ENCODE results near the gene MEIKIN.

Gene MEIKIN

DNA sequence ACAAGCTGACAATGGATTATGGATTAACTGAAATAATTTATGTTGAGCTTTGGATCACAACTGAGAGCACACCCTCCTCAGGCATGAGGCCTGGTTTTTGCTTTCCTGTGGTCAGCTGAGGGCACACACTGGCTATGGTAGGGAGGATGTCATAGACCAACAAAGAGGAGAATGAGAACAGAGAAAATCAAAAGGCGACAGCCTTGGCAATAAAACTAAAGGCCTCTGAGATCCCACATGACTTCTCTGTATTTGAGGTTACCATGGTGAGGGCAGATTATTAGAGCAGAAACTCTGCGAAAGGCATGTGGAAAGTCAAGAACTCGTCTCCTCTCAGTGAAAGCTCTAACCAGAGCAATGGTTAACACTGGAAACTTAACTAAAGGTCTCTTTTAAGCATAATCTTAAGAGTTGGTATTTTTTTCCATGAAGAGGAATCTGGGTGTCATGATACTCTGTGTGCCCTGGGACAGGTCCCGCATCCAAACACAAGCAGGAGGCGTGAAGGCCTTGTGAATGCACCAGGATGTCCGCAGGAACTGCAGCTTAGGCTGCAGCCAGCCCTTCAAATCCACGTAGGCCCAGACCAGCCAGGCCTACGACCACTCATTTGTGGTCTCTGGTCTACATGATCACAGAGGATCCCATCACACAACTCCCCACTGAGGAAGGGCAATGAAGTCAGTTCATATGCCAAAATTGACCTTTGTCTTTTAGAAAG, 12.4 kb upstream of the MEIKIN start:
- FAIRE-seq = no peak

DNA sequence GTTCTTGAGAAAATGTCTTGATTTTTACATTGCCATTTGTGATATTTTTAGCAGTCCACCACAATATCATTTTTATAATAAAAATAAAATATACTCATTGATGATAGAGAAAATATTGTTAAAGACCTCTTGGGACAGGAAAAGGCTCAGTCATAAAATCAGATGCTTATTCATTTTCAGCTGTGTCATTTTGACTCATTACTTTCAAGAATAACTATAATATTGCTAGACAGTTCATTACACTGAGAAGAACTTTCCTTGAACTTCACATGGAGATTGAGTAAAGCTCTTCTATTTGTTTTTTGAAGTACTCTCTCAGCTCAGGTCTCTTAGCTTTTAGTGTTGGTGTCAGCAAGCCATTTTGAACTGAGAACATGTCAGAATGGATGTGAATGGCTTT, 8.5 kb upstream of the MEIKIN start:
- FAIRE-seq (no peak), DNase-seq (ENCODE audit: insufficient read length, low spot score) (no peak)
- TF ChIP-seq POLR2A (IDR thresholded peaks at IDR 0.05; ENCODE audit: low read depth, low read length) = no peak

More for the DNA sequence above, 12.4 kb upstream of the MEIKIN start:
- no peak for TF ChIP-seq POLR2A (IDR thresholded peaks at IDR 0.05; ENCODE audit: low read depth, low read length)
- no peak for DNase-seq (ENCODE audit: insufficient read length, low spot score)

DNA sequence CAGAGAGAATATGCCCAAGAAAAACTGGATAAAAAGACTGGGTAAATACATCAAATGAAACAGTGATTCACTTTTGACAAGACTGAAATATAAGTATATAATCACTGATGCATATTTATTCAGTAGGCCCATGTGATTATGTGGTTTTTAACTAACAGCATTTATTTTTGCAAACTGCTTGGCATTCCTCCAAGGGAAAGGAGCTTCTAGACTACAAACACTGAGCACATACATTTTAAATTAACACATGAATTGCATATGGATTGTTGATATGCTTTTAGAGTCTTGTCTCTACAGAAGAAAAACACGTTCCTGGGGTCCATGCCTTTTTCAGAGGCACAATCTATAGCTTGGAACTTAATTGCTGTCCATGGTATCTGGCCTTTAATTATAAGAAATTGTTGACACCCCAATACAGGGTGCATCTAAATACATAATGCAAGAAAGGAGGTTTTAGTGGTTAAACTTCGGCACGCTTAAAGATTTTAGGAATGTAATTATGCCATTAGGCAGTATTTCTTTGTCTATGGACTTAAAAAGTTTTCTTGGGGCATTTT, 6.9 kb upstream of the MEIKIN start:
- FAIRE-seq (no peak), DNase-seq (ENCODE audit: insufficient read length, low spot score) (no peak)
- no peak for TF ChIP-seq POLR2A (IDR thresholded peaks at IDR 0.05; ENCODE audit: low read depth, low read length)

DNA sequence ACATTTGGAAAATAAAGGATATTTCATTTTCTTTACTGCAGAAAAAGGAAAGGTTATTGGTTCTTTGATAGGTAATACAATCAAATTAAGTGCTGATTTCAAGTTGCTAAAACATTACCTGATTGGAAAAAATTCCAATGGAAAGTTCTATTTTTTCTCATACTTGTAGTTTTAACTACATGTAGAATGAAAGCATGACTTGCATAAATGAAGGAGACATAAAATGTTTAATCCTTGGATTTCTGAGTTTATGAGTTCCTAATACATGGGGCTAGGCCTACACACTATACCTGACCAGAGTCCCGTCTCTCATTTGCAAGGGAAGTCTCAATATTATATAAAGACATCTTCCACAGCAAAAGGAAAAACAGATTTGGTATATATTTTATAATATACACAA, 5.2 kb upstream of the MEIKIN start:
- TF ChIP-seq POLR2A (IDR thresholded peaks at IDR 0.05; ENCODE audit: low read depth, low read length) = no peak
- no peak for DNase-seq (ENCODE audit: insufficient read length, low spot score)
- FAIRE-seq = no peak

DNA sequence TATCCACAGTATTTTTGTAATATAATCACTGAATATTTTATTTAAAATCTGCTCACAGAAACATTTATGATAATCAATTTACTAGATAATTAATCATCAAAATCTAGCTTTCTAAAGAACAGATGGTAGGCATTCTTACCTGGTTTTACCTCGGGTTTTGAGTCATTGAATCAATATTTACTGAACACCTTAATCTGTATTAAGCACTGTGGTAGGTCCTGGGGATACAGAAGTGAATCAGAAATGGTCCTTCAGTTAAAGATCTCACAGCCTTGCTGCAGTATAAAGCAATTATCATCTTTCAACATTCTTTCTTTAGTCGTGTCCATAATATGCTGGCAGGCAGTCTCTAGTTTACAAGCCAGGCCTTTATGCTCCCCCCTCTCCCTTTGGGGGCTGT, 2.0 kb upstream of the MEIKIN start:
- DNase-seq (ENCODE audit: insufficient read length, low spot score) = no peak
- TF ChIP-seq POLR2A (IDR thresholded peaks at IDR 0.05; ENCODE audit: low read depth, low read length) = no peak
- FAIRE-seq = no peak

DNA sequence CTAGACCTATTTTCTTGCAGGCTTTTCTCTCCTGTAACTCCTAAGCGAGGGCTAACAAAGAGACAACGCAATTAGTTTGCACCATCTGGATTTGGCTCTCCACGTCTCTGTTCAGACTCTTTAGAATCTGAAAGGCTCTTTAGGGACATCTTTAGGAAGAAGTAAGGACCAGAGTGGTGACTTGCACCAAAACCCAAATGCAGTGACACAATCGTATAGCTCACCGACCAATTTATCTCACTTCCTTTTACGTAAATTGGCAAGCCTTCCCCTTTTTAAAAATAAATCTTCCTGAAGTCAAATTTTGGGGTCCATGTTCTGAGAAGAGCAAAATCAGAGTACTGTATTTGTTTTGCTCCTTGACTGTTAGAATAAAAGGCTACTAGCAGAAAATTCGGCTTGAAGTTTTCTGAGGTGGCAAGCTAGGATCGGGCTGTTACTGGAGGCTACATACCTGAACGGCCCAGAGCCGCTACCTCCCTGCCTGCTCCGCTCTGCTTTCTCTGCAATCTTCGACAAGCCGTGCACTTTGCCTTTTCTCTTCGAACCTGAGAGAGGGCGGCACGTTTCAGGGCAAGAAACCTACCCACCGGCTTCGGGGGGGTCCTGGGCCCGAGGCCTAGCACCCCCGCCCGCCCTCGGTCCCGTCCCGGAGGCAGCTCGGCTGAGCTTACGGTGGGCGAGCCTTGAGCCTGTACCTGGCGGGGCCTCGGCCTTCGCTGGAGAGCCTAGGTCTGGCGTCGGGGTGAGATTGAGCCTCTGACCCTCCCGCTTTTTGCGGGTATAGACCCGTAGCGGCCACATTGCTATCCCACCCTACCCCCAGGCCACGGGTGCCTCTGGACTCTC, 537 bp downstream of the MEIKIN start:
- DNase-seq (ENCODE audit: insufficient read length, low spot score) = no peak
- no peak for TF ChIP-seq POLR2A (IDR thresholded peaks at IDR 0.05; ENCODE audit: low read depth, low read length)

DNA sequence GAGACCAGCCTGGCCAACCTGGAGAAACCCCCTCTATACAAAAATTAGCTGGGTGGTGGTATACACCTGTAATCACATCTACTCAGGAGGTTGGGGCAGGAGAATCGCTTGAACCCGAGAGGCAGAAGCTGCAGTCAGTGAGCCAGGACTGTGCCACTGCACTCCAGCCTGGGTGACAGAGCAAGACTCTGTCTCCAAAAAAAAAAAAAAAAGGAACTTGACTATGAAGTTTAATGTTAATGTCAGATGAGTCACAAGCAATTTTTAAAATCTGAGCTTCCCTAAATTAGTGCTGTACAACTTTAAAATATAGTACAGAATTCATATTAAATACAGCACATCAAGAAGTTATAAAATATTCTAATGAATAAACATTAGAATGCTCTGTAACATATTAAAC, 1.5 kb downstream of the MEIKIN start:
- TF ChIP-seq POLR2A (IDR thresholded peaks at IDR 0.05; ENCODE audit: low read depth, low read length) = no peak
- FAIRE-seq (no peak), DNase-seq (ENCODE audit: insufficient read length, low spot score) (no peak)

More for the DNA sequence above, 537 bp downstream of the MEIKIN start:
- FAIRE-seq = no peak

DNA sequence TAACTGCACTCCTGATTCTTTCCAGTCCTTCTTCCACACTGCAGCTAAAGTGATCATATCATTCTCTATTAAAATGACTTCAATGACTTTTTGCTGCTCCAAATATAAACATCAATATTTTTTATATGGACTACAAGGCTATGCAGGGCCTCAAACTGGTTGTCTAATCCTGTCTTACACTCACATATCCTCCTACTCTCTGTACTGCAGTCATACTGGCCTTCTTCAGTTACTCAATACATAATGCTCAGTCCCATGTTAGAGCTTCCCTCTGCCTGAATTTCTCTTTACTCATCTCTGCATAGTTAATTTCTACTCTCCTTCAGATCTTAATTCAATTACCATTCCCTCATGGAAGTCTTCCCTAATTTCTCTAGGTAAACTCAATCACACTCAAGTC, 3.4 kb downstream of the MEIKIN start:
- FAIRE-seq (no peak), DNase-seq (ENCODE audit: insufficient read length, low spot score) (no peak)
- no peak for TF ChIP-seq POLR2A (IDR thresholded peaks at IDR 0.05; ENCODE audit: low read depth, low read length)

DNA sequence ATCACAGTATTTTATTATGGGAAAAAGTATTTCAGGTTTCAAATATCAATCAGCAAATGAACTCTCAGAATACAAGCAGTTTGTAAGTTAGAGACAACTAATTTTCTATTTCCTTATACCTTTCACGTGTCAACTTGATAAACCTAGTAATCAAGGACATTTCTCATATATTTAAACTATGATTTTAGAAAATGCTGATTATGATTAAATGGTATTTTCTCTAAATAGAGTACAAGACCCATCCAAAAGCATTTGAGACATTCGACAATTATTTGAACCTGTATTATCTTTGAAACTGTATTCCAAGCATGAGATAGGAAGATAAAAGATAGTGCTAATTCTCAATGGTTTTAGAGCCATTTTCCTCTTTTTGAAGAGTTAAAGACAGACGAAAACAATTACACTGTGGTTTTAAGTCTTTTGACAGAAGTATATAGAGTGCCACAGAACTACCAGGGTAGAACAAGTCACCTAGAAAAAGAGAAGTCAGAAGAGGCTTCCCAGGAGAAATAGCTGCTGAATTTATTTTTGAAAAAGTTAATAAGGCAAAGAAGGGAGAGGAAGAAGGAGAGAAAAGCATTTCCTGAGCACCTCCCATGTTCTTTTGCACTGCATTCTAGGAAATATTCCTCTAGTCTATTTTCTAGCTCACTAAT, 5.6 kb downstream of the MEIKIN start:
- TF ChIP-seq POLR2A (IDR thresholded peaks at IDR 0.05; ENCODE audit: low read depth, low read length) = no peak
- FAIRE-seq (no peak), DNase-seq (ENCODE audit: insufficient read length, low spot score) (no peak)

DNA sequence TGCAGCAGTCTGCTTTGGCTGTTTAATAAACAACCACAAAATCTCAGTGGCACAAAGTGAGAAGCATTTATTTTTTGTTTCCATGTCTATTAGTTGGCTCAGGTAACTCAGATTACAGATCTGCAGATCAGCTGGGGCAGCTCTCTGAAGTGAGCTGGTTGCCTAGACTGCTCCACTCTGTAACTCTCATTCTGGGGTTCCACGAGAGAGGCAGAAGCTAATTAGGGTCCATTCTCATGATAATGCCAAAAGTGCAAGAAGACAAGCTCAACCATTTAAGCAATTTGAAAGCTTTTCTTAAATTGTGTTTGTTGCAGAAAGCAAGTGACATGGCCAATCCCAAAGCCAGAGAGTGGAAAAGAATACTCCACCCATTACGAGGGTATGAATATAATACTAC, 13.2 kb downstream of the MEIKIN start:
- DNase-seq (ENCODE audit: insufficient read length, low spot score) (no peak), FAIRE-seq (no peak)

DNA sequence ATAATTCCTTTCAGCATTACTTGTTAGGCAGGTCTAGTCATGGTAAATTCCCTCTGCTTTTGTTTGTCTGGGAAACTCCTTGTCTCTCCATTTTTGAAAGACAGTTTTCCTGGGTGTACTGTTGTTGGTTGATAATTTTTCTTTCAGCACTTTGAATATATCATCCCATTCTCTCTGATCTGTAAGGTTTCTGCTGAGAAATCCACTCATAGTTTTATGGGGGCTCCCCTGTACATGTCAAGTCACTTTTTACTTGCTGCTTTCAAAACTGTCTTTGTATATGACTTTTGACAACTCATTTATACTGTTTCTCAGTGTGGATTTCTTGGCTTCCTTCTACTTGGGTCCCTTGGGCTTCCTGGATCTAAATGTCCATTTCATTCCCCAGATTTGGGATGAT, 16.5 kb downstream of the MEIKIN start:
- no peak for TF ChIP-seq POLR2A (IDR thresholded peaks at IDR 0.05; ENCODE audit: low read depth, low read length)
- DNase-seq (ENCODE audit: insufficient read length, low spot score) (no peak), FAIRE-seq (no peak)

More for the DNA sequence above, 13.2 kb downstream of the MEIKIN start:
- TF ChIP-seq POLR2A (IDR thresholded peaks at IDR 0.05; ENCODE audit: low read depth, low read length) = no peak

DNA sequence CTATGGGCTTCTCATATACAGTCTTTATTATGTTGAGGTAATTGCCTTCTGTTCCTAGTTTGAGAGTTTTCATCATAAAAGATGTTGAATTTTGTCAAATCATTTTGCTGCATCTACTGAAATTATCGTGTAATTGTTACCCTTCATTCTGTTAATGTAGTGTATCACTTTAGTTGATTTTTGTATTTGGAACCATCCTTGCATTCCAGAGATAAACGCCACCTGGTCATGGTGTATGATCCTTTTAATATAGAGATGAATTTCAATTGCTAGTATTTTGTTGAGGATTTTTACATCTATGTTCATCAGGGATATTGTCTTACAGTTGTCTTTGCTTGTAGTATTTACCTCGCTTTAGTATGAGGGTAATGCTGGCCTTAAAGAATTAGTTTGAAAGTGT, 19.3 kb downstream of the MEIKIN start:
- no peak for FAIRE-seq
- no peak for DNase-seq (ENCODE audit: insufficient read length, low spot score)
- TF ChIP-seq POLR2A (IDR thresholded peaks at IDR 0.05; ENCODE audit: low read depth, low read length) = no peak

DNA sequence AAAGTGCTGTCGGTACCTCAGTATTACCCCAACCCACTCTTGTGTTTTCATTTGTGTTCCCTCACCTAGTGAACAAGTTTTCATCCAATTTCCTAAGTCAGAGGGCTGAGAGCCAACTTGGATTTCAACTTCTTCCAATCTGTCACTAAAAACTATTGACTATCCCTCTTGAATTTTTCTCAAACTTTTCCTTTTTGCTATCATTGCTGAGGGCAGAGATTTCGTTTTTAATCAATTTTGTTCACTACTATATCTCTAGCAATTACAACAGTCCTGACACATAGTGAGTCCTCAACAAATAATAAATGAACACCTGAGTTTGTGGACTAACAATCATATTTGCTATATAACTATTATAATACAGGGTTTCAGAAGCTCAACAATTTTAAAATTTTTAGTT, 29.0 kb downstream of the MEIKIN start:
- DNase-seq (ENCODE audit: insufficient read length, low spot score) (no peak), FAIRE-seq (no peak)
- TF ChIP-seq POLR2A (IDR thresholded peaks at IDR 0.05; ENCODE audit: low read depth, low read length) = no peak

DNA sequence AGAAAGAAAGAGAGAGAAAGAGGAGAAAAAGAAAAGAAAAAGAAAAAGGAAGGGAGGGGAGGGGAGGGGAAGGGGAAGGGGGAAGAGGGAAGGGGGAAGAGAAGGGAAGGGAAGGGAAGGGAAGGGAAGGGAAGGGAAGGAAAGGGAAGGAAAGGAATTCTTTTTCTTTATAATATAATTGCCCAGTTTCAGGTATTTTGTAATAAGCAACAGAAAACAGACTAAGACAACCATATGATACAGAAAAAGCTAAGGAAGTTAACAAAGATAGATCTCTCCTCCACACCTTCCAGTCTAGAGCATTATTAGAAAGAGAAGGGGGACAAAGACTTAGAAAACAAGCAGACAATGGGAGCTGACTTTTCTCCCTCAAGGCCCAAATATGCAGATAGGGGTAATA, 31.0 kb downstream of the MEIKIN start:
- FAIRE-seq = no peak
- no peak for TF ChIP-seq POLR2A (IDR thresholded peaks at IDR 0.05; ENCODE audit: low read depth, low read length)

More for the DNA sequence above, 31.0 kb downstream of the MEIKIN start:
- no peak for DNase-seq (ENCODE audit: insufficient read length, low spot score)
